Measurements from ENCODE around the gene MYOT. TPM values are rescaled to one million over a fixed set of nuclear protein-coding genes. Genes with fewer than 3 reads are reported as not detected.

MYOT gene, protein sequence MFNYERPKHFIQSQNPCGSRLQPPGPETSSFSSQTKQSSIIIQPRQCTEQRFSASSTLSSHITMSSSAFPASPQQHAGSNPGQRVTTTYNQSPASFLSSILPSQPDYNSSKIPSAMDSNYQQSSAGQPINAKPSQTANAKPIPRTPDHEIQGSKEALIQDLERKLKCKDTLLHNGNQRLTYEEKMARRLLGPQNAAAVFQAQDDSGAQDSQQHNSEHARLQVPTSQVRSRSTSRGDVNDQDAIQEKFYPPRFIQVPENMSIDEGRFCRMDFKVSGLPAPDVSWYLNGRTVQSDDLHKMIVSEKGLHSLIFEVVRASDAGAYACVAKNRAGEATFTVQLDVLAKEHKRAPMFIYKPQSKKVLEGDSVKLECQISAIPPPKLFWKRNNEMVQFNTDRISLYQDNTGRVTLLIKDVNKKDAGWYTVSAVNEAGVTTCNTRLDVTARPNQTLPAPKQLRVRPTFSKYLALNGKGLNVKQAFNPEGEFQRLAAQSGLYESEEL
- not detected in 2 replicates for total RNA-seq

DNA sequence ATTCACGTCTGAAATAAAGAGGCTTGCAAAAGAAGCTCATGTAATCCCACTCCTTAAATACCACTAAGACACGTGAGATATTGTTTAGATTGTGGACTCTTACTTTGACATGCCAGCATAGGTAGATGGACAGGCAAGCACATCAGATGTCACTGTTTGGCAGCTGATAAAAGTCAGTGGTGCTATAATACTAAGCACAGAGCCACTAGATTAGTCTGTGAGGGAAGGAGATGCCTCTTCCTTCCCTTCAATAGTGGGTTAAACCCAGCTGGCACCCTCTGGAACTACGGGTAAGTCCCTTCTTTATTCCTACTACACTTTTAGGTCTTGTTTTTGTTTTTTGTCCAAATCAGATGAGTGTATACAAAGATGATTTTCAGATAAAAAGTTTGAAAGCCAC lies at the start of gene MYOT:
TSS of gene MYOT (plus strand) at position 197 of the 400 bp plus-strand sequence. CDS start 2,792 bp downstream, outside the sequence.

GRCh38 chr5:137888863-137889759 lies 21.5 kb downstream of the MYOT start, which contains the start of gene PKD2L2:
PKD2L2 (plus strand) TSS chr5:137889457; CDS start chr5:137889492, 35 bp downstream.

Other genes starting within 250 kb of the MYOT start
- gene KLHL3, start 131.8 kb upstream of the MYOT start, total RNA-seq: 2.9 and 3.8 TPM in 2 replicates
- gene HNRNPA0, start 113.5 kb upstream of the MYOT start, total RNA-seq: 20.6 and 21.3 TPM in 2 replicates
- gene PKD2L2, start 21.6 kb downstream of the MYOT start, total RNA-seq: 0.13 TPM in 1 of 2 replicates, not detected in the other
- gene FAM13B, start 165.2 kb downstream of the MYOT start, total RNA-seq: 56.6 and 59.3 TPM in 2 replicates
- gene WNT8A, start 216.2 kb downstream of the MYOT start, total RNA-seq: not detected in 2 replicates

Data from articular chondrocyte of knee joint (primary cell).